Adipocyte (in vitro differentiated cells): ENCODE results near the gene SIDT1.

Source experiments
- DNase-seq: peaks from one replicate; pipeline ENCODE4 v3.0.0-alpha.2; 2015; ENCODE audit warnings: low read depth
- H3K27me3 ChIP-seq: replicated peaks from 2 replicates; pipeline ENCODE4 v1.7.0; 2013; ENCODE audit warnings: mild to moderate bottlenecking, low read length, moderate library complexity; ENCODE audit not compliant: control insufficient read depth, insufficient read depth
- H3K36me3 ChIP-seq: 2 replicates; pipeline ENCODE4 v1.7.0; 2013; ENCODE audit warnings: low read length, mild to moderate bottlenecking, moderate library complexity; ENCODE audit not compliant: control insufficient read depth, insufficient read depth, severe bottlenecking
- H3K4me1 ChIP-seq: 2 replicates; pipeline ENCODE4 v1.7.0; 2013; ENCODE audit warnings: mild to moderate bottlenecking, low read length, moderate library complexity; ENCODE audit not compliant: control insufficient read depth, insufficient read depth
- H3K4me3 ChIP-seq: 2 replicates; pipeline ENCODE4 v1.7.0; 2013; ENCODE audit warnings: mild to moderate bottlenecking, low read length, moderate library complexity
- H3K9ac ChIP-seq: 2 replicates; pipeline ENCODE4 v1.7.0; 2013; ENCODE audit warnings: mild to moderate bottlenecking, low read length, moderate library complexity
- H3K9me3 ChIP-seq: 2 replicates; pipeline ENCODE4 v1.7.0; 2013; ENCODE audit warnings: mild to moderate bottlenecking, low read length, moderate library complexity; ENCODE audit not compliant: control insufficient read depth

Gene SIDT1

DNA sequence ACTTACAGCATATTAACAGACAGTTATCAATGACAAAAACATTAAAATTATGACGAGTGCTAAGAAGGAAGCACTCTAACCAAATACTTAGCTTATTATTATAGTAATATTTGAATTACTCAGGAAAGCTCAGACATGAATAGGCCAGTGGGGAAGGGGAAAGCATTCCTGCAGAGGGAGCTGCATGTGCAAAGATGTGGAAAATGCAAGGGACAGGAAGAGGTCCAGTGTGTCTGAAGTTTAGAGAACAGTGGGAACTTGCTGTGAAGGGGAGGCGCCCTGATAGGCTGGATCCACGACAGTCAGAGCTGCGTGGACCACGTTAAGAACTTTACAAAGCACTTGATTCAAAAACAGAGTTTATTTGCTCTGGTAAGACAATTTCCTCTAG is 16.2 kb upstream of the SIDT1 start:
- DNase-seq = no peak
- H3K9ac ChIP-seq = no peak overlapping the region

GRCh38 chr3:113521981-113522380 is 10.4 kb upstream of the SIDT1 start:
- Histone ChIP-seq H3K4me1 (no peaks in the 10 kb centered on the region), H3K9ac (no peak overlapping the region), H3K36me3 (no peaks in the 10 kb centered on the region), H3K27me3 (peaks cover 4% of the 10 kb centered on the region), H3K9me3 (peaks cover 15% of the 10 kb centered on the region), H3K4me3 (no peak overlapping the region)
- no peak for DNase-seq

More for the DNA sequence above, 16.2 kb upstream of the SIDT1 start:
- H3K36me3 ChIP-seq = no peaks in the 10 kb centered on the region
- H3K4me1 ChIP-seq = peaks cover 11% of the 10 kb centered on the region
- peak overlapping the region; percentile 91 for H3K4me3 ChIP-seq
- H3K9me3 ChIP-seq = peaks cover 15% of the 10 kb centered on the region
- no peaks in the 10 kb centered on the region for H3K27me3 ChIP-seq

DNA sequence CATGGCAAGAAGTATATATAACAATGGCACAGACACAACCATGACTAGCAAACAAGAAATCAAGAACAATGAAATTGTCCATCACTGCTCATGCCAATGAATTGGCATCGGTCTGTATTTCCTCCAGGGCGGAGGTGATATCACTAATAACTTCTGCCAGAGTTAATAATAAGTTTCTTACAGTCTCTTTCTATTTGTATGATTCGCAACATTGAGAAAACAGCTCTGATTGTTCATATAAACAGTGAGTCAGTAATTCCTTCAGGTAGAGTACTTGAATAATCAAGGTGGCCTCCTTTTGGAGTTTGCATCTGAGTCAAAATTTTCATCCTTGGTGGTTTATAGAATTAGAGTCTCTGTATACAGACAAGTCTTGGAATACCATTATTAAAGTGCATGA is 9.1 kb upstream of the SIDT1 start:
- Histone ChIP-seq H3K36me3 (no peaks in the 10 kb centered on the region), H3K4me3 (no peak overlapping the region), H3K27me3 (peaks cover 7% of the 10 kb centered on the region), H3K4me1 (no peaks in the 10 kb centered on the region), H3K9ac (no peak overlapping the region), H3K9me3 (peaks cover 8% of the 10 kb centered on the region)
- no peak for DNase-seq

DNA sequence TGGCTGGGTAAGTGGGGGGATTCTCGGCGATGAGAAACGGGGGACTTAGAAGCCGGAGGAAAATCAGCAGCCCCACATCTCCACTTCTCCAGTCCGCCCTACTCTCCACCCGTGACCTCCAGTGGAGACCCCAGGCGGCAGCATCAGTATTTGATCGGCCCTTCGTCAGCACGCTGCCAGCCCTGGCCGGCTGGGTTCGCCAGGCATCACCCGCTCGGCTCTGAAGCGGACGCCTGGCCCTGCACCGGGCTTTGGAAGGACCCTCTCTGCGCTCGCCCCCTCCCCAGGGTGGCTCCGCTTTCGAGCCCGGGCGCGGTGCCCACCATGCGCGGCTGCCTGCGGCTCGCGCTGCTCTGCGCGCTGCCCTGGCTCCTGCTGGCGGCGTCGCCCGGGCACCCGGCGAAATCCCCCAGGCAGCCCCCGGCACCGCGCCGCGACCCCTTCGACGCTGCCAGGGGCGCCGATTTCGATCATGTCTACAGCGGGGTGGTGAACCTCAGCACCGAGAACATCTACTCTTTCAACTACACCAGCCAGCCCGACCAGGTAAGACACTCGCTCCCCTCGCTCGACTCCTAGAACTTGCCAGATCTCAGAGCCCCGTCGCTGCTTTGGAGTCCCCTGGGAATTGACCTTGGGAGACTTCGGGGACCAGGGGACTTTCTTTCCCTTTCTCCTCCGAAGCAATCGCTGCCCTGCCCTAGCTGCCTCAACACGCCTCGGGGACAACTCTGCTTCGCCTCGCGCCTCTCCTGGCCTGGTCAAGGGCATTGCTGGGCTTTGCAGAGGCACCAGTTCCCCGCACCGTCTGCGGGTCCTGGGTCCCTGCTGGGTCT is 561 bp downstream of the SIDT1 start:
- no peak overlapping the region for H3K9ac ChIP-seq
- no peaks in the 10 kb centered on the region for H3K36me3 ChIP-seq
- peaks cover 69% of the 10 kb centered on the region for H3K27me3 ChIP-seq
- peak overlapping the region; percentile 76 for H3K4me3 ChIP-seq
- H3K4me1 ChIP-seq = peaks cover 16% of the 10 kb centered on the region
- DNase-seq = peak; percentile 49
- no peaks in the 10 kb centered on the region for H3K9me3 ChIP-seq

DNA sequence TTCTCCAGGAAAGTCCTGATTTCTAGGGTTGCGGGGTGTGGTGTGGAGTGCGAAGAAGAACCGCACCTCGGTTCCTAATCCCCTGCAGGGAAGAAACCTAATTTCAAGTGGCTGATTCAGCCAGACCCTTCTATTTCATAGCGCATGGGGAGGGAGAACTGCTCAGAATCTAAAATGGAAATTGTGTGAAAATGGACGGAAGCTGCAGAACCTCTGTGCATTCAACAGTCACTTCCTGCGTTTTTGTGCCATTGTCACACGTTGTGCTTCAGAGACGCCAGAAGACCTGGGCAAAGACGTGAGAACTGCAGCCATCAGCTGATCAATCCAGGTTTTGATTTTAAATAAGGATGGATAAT is 1.2 kb downstream of the SIDT1 start:
- Histone ChIP-seq H3K9me3 (no peaks in the 10 kb centered on the region), H3K4me1 (peaks cover 16% of the 10 kb centered on the region), H3K36me3 (no peaks in the 10 kb centered on the region), H3K4me3 (peak overlapping the region; percentile 76), H3K27me3 (peaks cover 66% of the 10 kb centered on the region), H3K9ac (no peak overlapping the region)
- no peak for DNase-seq

DNA sequence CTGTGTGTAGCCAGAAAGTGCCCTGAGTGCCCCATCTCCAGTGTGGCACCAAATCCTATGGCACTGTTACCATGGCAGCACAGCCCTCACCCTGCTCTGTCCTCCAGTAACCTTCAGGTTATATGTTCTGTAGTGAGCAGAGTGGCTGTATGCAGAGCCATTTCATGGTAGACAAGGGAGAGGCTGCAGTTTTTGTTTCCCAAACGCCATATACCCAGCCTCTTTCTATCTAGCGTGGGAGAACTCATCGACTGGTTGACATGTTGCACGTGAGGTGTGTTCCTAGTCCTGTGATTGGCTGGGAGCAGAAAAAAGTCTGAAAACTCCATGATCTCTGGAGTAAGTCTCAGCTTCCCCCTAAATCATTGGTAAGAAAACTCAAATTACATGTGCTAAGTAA is 2.0 kb downstream of the SIDT1 start:
- no peak overlapping the region for H3K9ac ChIP-seq
- no peaks in the 10 kb centered on the region for H3K36me3 ChIP-seq
- DNase-seq = no peak
- H3K9me3 ChIP-seq = no peaks in the 10 kb centered on the region
- no peak overlapping the region for H3K4me3 ChIP-seq
- H3K4me1 ChIP-seq = peaks cover 16% of the 10 kb centered on the region
- peaks cover 59% of the 10 kb centered on the region for H3K27me3 ChIP-seq

DNA sequence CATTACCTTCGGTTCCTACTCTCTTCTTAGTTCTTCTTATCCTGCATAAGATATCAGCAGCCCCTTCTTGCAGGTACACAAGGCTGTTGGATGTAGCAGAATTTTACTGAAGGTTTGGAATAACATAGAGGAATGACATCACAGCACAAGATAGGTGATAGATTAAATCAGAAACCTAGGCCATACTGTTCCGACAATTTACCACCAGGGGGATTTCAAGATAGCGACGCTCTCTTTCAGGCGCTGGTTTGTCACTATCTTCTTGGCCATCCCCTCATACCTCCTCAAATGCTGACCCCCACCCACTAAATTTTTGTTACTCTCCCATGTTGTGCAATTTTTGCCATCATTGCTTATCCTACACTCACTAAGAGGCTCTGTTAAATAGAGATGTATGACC is 3.5 kb downstream of the SIDT1 start:
- Histone ChIP-seq H3K9ac (no peak overlapping the region), H3K27me3 (peaks cover 55% of the 10 kb centered on the region), H3K4me3 (no peak overlapping the region), H3K4me1 (peaks cover 16% of the 10 kb centered on the region), H3K36me3 (no peaks in the 10 kb centered on the region), H3K9me3 (no peaks in the 10 kb centered on the region)
- no peak for DNase-seq

GRCh38 chr3:113536627-113537101 is 4.3 kb downstream of the SIDT1 start:
- H3K4me1 ChIP-seq = peaks cover 16% of the 10 kb centered on the region
- H3K4me3 ChIP-seq = no peak overlapping the region
- peaks cover 48% of the 10 kb centered on the region for H3K27me3 ChIP-seq
- peak; percentile 34 for DNase-seq
- H3K36me3 ChIP-seq = no peaks in the 10 kb centered on the region
- no peaks in the 10 kb centered on the region for H3K9me3 ChIP-seq
- H3K9ac ChIP-seq = no peak overlapping the region

- H3K4me1 ChIP-seq = peaks cover 14% of the 10 kb centered on the region
- H3K4me3 ChIP-seq = no peak overlapping the region
- peaks cover 43% of the 10 kb centered on the region for H3K27me3 ChIP-seq
- H3K9ac ChIP-seq = no peak overlapping the region
- no peak for DNase-seq
- no peaks in the 10 kb centered on the region for H3K9me3 ChIP-seq
- H3K36me3 ChIP-seq = no peaks in the 10 kb centered on the region
Measured at GRCh38 chr3:113537155-113537554, 4.8 kb downstream of the SIDT1 start.

GRCh38 chr3:113541519-113541918 is 9.2 kb downstream of the SIDT1 start:
- peaks cover 3% of the 10 kb centered on the region for H3K27me3 ChIP-seq
- H3K4me1 ChIP-seq = no peaks in the 10 kb centered on the region
- no peak for DNase-seq
- peaks cover 4% of the 10 kb centered on the region for H3K9me3 ChIP-seq
- H3K4me3 ChIP-seq = no peak overlapping the region
- H3K9ac ChIP-seq = no peak overlapping the region
- H3K36me3 ChIP-seq = no peaks in the 10 kb centered on the region

DNA sequence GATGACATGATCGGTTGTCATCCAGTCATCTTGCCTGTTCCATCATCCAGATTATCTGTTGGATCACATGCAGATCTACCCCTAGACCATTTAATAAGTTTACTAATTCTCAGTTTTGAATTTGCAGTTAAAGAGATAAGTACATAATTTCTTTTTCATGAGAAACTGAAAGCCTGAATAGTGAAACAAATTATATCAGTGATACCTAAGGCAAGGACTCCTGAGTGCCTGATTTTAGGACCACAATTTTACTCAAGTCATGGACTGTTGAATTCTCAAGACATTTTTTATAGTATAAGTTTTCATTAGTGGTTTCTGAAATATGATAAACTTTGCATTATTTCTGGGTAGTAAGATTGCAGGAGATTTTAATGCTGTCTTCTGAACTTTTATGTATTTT is 13.2 kb downstream of the SIDT1 start:
- Histone ChIP-seq H3K36me3 (no peaks in the 10 kb centered on the region), H3K4me3 (no peak overlapping the region), H3K9ac (no peak overlapping the region), H3K9me3 (peaks cover 8% of the 10 kb centered on the region), H3K4me1 (no peaks in the 10 kb centered on the region), H3K27me3 (no peaks in the 10 kb centered on the region)
- DNase-seq = no peak
